Left lung (tissue), 10 donors: ENCODE data around the gene OR5AU1. TPM values are rescaled to one million over a fixed set of nuclear protein-coding genes. Genes with fewer than 3 reads are reported as not detected.

Source experiments
- ATAC-seq: fragments of 200-7000 bp; cut with Tn5 transposase; one replicate; pipeline ENCODE4 v1.9.1; 2020; ENCODE audit warnings: moderate library complexity
- DNase-seq, 4 donors: peaks; one replicate each; pipeline ENCODE4 v3.0.0-alpha.2; 2013 to 2020
- H3K27ac ChIP-seq, 2 donors: fragments of 200-600 bp; sonication (generic) in 1 of 2; one replicate each; pipeline versions ENCODE4 v1.5.0 to v1.8.0; 2020 to 2021
- H3K27me3 ChIP-seq, 2 donors: fragments of 200-600 bp; sonication (generic) in 1 of 2; one replicate each; pipeline versions ENCODE4 v1.5.0 to v1.8.0; 2020 to 2021
- H3K36me3 ChIP-seq, 2 donors: fragments of 200-600 bp; sonication (generic) in 1 of 2; one replicate each; pipeline versions ENCODE4 v1.5.0 to v1.8.0; 2020 to 2021
- H3K4me1 ChIP-seq, 2 donors: fragments of 200-600 bp; one replicate each; pipeline ENCODE4 v1.8.0; 2021
- H3K4me3 ChIP-seq, 2 donors: fragments of 200-600 bp; sonication (generic) in 1 of 2; one replicate each; pipeline versions ENCODE4 v1.5.0 to v1.8.0; 2020 to 2021; ENCODE audit warnings: mild to moderate bottlenecking in 1 of 2
- H3K9me3 ChIP-seq, 2 donors: fragments of 200-600 bp; sonication (generic) in 1 of 2; one replicate each; pipeline versions ENCODE4 v1.5.0 to v1.8.0; 2020 to 2021
- intact Hi-C, 2 donors: fragments of 100-400 bp; cut with DNase I; formaldehyde crosslinking; loops; one replicate each; pipeline versions ENCODE4 v1.11.2 to v1.14.2; 2022
- polyA plus RNA-seq, 6 donors: library from polyadenylated mRNA; unstranded; fragments of 120-200 nt; gene quantifications; one replicate each; pipeline ENCODE4 v1.2.1, GENCODE V29; 2013; ENCODE audit not compliant: insufficient read length in 6 of 6
- total RNA-seq, 2 donors: library from RNA; stranded (reverse); fragmentation: NEBNext Ultra II Directional; extraction: Animal tissue kit (Norgen Biotek cat#: 25700); gene quantifications; one replicate each; pipeline ENCODE4 v1.2.1, GENCODE V29; 2021
- TF ChIP-seq, protein P1 (sequence below), 2 donors: fragments of 200-600 bp; sonication (generic) in 1 of 2; IDR thresholded peaks; one replicate each; pipeline versions ENCODE4 v1.5.0 to v1.8.0; 2021; ENCODE audit warnings: antibody characterized with exemption in 2 of 2
- donor health status: DM: no; HTN: yes; CAD: no.
- donor health status: DM: no; HTN: no; CAD: no.

OR5AU1 gene
- total and polyA plus RNA-seq, 8 donors = 0.04 to 0.49 (median 0.07) TPM; not detected in 2

- no peak for DNase-seq
- H3K27me3 ChIP-seq = no peaks in the 10 kb centered on the region
- no peak for ATAC-seq
- H3K9me3 ChIP-seq = no peaks in the 10 kb centered on the region
- no peaks in the 10 kb centered on the region for H3K36me3 ChIP-seq
- no peak overlapping the region for H3K4me3 ChIP-seq
- TF ChIP-seq, protein P1, sequence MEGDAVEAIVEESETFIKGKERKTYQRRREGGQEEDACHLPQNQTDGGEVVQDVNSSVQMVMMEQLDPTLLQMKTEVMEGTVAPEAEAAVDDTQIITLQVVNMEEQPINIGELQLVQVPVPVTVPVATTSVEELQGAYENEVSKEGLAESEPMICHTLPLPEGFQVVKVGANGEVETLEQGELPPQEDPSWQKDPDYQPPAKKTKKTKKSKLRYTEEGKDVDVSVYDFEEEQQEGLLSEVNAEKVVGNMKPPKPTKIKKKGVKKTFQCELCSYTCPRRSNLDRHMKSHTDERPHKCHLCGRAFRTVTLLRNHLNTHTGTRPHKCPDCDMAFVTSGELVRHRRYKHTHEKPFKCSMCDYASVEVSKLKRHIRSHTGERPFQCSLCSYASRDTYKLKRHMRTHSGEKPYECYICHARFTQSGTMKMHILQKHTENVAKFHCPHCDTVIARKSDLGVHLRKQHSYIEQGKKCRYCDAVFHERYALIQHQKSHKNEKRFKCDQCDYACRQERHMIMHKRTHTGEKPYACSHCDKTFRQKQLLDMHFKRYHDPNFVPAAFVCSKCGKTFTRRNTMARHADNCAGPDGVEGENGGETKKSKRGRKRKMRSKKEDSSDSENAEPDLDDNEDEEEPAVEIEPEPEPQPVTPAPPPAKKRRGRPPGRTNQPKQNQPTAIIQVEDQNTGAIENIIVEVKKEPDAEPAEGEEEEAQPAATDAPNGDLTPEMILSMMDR (IDR thresholded peaks at IDR 0.05) = no peak
- peaks cover 19 to 42% of the 10 kb centered on the region in 2 donors for H3K4me1 ChIP-seq
- H3K27ac ChIP-seq = peak overlapping the region; percentile 97 to 98
- intact Hi-C loops = no loop called here
These were observed 48.5 kb downstream of the OR5AU1 start for GRCh38 chr14:21107283-21107800.

- peaks cover 19 to 42% of the 10 kb centered on the region in 2 donors for H3K4me1 ChIP-seq
- ATAC-seq (peak; percentile 35), DNase-seq (peak; percentile 68 to 87 (median 85))
- intact Hi-C loops = no loop called here
- no peak overlapping the region for H3K4me3 ChIP-seq
- no peaks in the 10 kb centered on the region for H3K36me3 ChIP-seq
- peak overlapping the region; percentile 97 to 98 for H3K27ac ChIP-seq
- no peaks in the 10 kb centered on the region for H3K9me3 ChIP-seq
- no peaks in the 10 kb centered on the region for H3K27me3 ChIP-seq
- TF ChIP-seq, protein P1 (IDR thresholded peaks at IDR 0.05) = peak; percentile 75 to 79
These were observed 49.2 kb downstream of the OR5AU1 start for GRCh38 chr14:21106498-21107282.

- H3K4me3 ChIP-seq = no peak overlapping the region
- intact Hi-C loops = no loop called here
- H3K36me3 ChIP-seq = no peaks in the 10 kb centered on the region
- no peak for DNase-seq
- peak overlapping the region; percentile 97 to 98 for H3K27ac ChIP-seq
- no peaks in the 10 kb centered on the region for H3K27me3 ChIP-seq
- TF ChIP-seq, protein P1 (IDR thresholded peaks at IDR 0.05) = no peak
- ATAC-seq = no peak
- H3K4me1 ChIP-seq = peaks cover 19 to 42% of the 10 kb centered on the region in 2 donors
- H3K9me3 ChIP-seq = no peaks in the 10 kb centered on the region
These were observed 49.7 kb downstream of the OR5AU1 start for GRCh38 chr14:21106176-21106497.

GRCh38 chr14:21105095-21105494 is 50.8 kb downstream of the OR5AU1 start:
- Histone ChIP-seq H3K27me3 (no peaks in the 10 kb centered on the region), H3K36me3 (no peaks in the 10 kb centered on the region), H3K4me1 (peaks cover 19 to 42% of the 10 kb centered on the region in 2 donors), H3K9me3 (no peaks in the 10 kb centered on the region), H3K4me3 (peak overlapping the region in 1 of 2 donors; percentile 71), H3K27ac (peak overlapping the region; percentile 97 to 98)
- DNase-seq = no peak
- TF ChIP-seq, protein P1 (IDR thresholded peaks at IDR 0.05) = no peak
- intact Hi-C loops = no loop called here
- ATAC-seq = no peak

Other genes starting within 250 kb of the OR5AU1 start
- 10 to 100 TPM in 1 of 2 donors, 1 to 10 TPM in 1; 3.8 to 30.6 TPM for gene RNASE2, start 200.6 kb downstream of the OR5AU1 start, total RNA-seq
- gene RNASE2, start 200.6 kb downstream of the OR5AU1 start, polyA plus RNA-seq = 1 to 10 TPM in 4 of 6 donors, under 1 TPM in 2; 0.78 to 3.2 (median 1.8) TPM
- 10 to 100 TPM; 38.6 to 61.3 TPM for gene METTL17, start 166.1 kb downstream of the OR5AU1 start, total RNA-seq
- 100 to 1,000 TPM in 5 of 6 donors, 10 to 100 TPM in 1; 91.8 to 137 (median 120) TPM for gene METTL17, start 166.1 kb downstream of the OR5AU1 start, polyA plus RNA-seq
- under 1 TPM in 1 of 2 donors, not detected in 1; 0.35 TPM for gene SLC39A2, start 156.8 kb downstream of the OR5AU1 start, total RNA-seq
- gene SLC39A2, start 156.8 kb downstream of the OR5AU1 start, polyA plus RNA-seq = under 1 TPM in 5 of 6 donors, not detected in 1; 0.10 to 0.50 (median 0.21) TPM
- 10 to 100 TPM; 25.6 to 44.2 TPM for gene NDRG2, start 131.0 kb downstream of the OR5AU1 start, total RNA-seq
- 100 to 1,000 TPM; 126 to 158 (median 135) TPM for gene NDRG2, start 131.0 kb downstream of the OR5AU1 start, polyA plus RNA-seq
- gene TPPP2, start 125.8 kb downstream of the OR5AU1 start, total RNA-seq = not detected
- under 1 TPM in 5 of 6 donors, not detected in 1; 0.20 to 0.50 (median 0.22) TPM for gene TPPP2, start 125.8 kb downstream of the OR5AU1 start, polyA plus RNA-seq
- gene RNASE13, start 121.3 kb downstream of the OR5AU1 start, total RNA-seq = not detected
- under 1 TPM in 1 of 6 donors, not detected in 5; 0.13 TPM for gene RNASE13, start 121.3 kb downstream of the OR5AU1 start, polyA plus RNA-seq
- gene RNASE7, start 113.7 kb downstream of the OR5AU1 start, total RNA-seq = not detected
- under 1 TPM in 4 of 6 donors, not detected in 2; 0.14 to 0.24 (median 0.20) TPM for gene RNASE7, start 113.7 kb downstream of the OR5AU1 start, polyA plus RNA-seq
- gene RNASE8, start 98.2 kb downstream of the OR5AU1 start, total RNA-seq = not detected
- gene RNASE8, start 98.2 kb downstream of the OR5AU1 start, polyA plus RNA-seq = under 1 TPM in 2 of 6 donors, not detected in 4; 0.21 to 0.31 TPM
- gene ARHGEF40, start 85.8 kb downstream of the OR5AU1 start, total RNA-seq = 10 to 100 TPM; 34.7 to 41.5 TPM
- 10 to 100 TPM; 71.9 to 97.3 (median 82.5) TPM for gene ARHGEF40, start 85.8 kb downstream of the OR5AU1 start, polyA plus RNA-seq
- 10 to 100 TPM; 33.7 to 40.8 TPM for gene ZNF219, start 57.4 kb downstream of the OR5AU1 start, total RNA-seq
- gene ZNF219, start 57.4 kb downstream of the OR5AU1 start, polyA plus RNA-seq = 10 to 100 TPM; 30.5 to 45.4 (median 35.7) TPM
- gene TMEM253, start 55.0 kb downstream of the OR5AU1 start, total RNA-seq = under 1 TPM; 0.58 to 0.85 TPM
- gene TMEM253, start 55.0 kb downstream of the OR5AU1 start, polyA plus RNA-seq = 1 to 10 TPM in 2 of 6 donors, under 1 TPM in 4; 0.61 to 1.5 (median 0.86) TPM
- 100 to 1,000 TPM; 377 to 427 TPM for gene HNRNPC, start 113.4 kb upstream of the OR5AU1 start, total RNA-seq
- 100 to 1,000 TPM; 700 to 903 (median 829) TPM for gene HNRNPC, start 113.4 kb upstream of the OR5AU1 start, polyA plus RNA-seq
- gene RPGRIP1, start 124.0 kb upstream of the OR5AU1 start, total RNA-seq = 1 to 10 TPM in 1 of 2 donors, under 1 TPM in 1; 0.41 to 1.3 TPM
- gene RPGRIP1, start 124.0 kb upstream of the OR5AU1 start, polyA plus RNA-seq = under 1 TPM; 0.54 to 0.84 (median 0.64) TPM
- gene SUPT16H, start 228.0 kb upstream of the OR5AU1 start, total RNA-seq = 10 to 100 TPM; 46.7 to 61.1 TPM
- gene SUPT16H, start 228.0 kb upstream of the OR5AU1 start, polyA plus RNA-seq = 100 to 1,000 TPM; 114 to 140 (median 128) TPM